HEK293 (cell line): ENCODE data around the gene TRIM24.

ENCODE experiments used
- PBX3 ChIP-seq: sonication (generic); formaldehyde crosslinking; IDR thresholded peaks from 2 replicates; pipeline ENCODE4 v1.8.1; 2022; ENCODE audit warnings: mild to moderate bottlenecking, moderate library complexity, missing genetic modification reagents
- PRDM1 ChIP-seq: fragments of 450-650 bp; formaldehyde crosslinking; IDR thresholded peaks from 2 replicates; pipeline ENCODE4; 2016; ENCODE audit warnings: missing biosample characterization, missing genetic modification characterization
- PRDM4 ChIP-seq: fragments of 450-650 bp; formaldehyde crosslinking; IDR thresholded peaks from 2 replicates; pipeline ENCODE4 v1.5.1; 2017; ENCODE audit warnings: missing biosample characterization, missing genetic modification characterization
- RBAK ChIP-seq: fragments of 450-650 bp; formaldehyde crosslinking; IDR thresholded peaks from 2 replicates; pipeline ENCODE4 v1.5.1; 2016; ENCODE audit warnings: missing biosample characterization, missing genetic modification characterization
- ZIC2 ChIP-seq: fragments of 450-650 bp; formaldehyde crosslinking; IDR thresholded peaks from 2 replicates; pipeline ENCODE4 v1.5.1; 2016; ENCODE audit warnings: missing biosample characterization, missing genetic modification characterization
- ZNF10 ChIP-seq: fragments of 450-650 bp; formaldehyde crosslinking; IDR thresholded peaks from 2 replicates; pipeline ENCODE4 v1.5.1; 2017; ENCODE audit warnings: missing biosample characterization, missing genetic modification characterization
- ZNF423 ChIP-seq: fragments of 450-650 bp; formaldehyde crosslinking; IDR thresholded peaks from 2 replicates; pipeline ENCODE4 v1.5.1; 2016; ENCODE audit warnings: missing biosample characterization, missing genetic modification characterization
- ZSCAN30 ChIP-seq: fragments of 450-650 bp; IDR thresholded peaks from 2 replicates; pipeline ENCODE4 v1.5.1; 2018; ENCODE audit warnings: missing biosample characterization, mild to moderate bottlenecking, missing genetic modification characterization, moderate library complexity
- TF ChIP-seq, protein P1 (sequence below): fragments of 450-650 bp; formaldehyde crosslinking; IDR thresholded peaks from 2 replicates; pipeline ENCODE4 v1.5.1; 2016; ENCODE audit warnings: missing biosample characterization, missing genetic modification characterization
- TF ChIP-seq, protein P2 (sequence below): fragments of 450-650 bp; formaldehyde crosslinking; IDR thresholded peaks from 2 replicates; pipeline ENCODE4 v1.5.1; 2016; ENCODE audit warnings: missing biosample characterization, missing genetic modification characterization
- TF ChIP-seq, protein P3 (sequence below): fragments of 450-650 bp; IDR thresholded peaks from 2 replicates; pipeline ENCODE4 v1.5.1; 2018; ENCODE audit warnings: missing biosample characterization, mild to moderate bottlenecking, missing genetic modification characterization

DNA sequence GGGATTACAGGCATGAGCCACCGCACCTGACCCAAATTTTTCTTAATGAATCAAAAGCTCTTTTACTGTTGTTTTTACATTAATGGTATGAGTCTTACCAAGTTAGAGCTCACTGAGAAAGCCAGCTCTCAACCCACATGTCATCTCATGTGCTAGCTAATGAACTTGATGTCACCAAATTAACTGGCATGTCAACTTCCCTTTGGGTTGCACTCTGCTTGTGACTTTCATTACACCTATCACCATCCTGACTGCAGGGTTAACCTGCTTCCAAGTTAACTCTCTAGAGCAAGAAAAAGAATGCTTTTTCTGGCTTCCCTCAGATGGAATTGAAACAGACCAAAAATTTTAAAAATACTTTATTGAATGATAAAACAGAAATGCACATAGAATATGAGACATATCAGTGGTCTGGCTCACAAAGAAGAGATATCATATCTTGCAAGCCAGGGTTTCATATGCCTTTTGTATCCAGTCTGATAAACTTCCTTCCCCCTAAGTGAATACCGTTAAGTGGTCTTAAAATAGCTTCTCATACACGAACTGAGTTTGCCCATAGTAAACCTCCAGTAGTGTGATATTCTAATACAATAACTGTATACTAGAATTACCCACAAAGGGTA lies 42.9 kb upstream of the TRIM24 start:
- no peak for TF ChIP-seq ZNF10 (tag by site-specific recombination)
- TF ChIP-seq, protein P1, sequence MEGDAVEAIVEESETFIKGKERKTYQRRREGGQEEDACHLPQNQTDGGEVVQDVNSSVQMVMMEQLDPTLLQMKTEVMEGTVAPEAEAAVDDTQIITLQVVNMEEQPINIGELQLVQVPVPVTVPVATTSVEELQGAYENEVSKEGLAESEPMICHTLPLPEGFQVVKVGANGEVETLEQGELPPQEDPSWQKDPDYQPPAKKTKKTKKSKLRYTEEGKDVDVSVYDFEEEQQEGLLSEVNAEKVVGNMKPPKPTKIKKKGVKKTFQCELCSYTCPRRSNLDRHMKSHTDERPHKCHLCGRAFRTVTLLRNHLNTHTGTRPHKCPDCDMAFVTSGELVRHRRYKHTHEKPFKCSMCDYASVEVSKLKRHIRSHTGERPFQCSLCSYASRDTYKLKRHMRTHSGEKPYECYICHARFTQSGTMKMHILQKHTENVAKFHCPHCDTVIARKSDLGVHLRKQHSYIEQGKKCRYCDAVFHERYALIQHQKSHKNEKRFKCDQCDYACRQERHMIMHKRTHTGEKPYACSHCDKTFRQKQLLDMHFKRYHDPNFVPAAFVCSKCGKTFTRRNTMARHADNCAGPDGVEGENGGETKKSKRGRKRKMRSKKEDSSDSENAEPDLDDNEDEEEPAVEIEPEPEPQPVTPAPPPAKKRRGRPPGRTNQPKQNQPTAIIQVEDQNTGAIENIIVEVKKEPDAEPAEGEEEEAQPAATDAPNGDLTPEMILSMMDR, result no peak
- TF ChIP-seq PRDM1 (tag by site-specific recombination), result no peak
- TF ChIP-seq ZSCAN30 (tag by site-specific recombination), result no peak
- TF ChIP-seq RBAK (tag by site-specific recombination), result no peak
- TF ChIP-seq, protein P2, sequence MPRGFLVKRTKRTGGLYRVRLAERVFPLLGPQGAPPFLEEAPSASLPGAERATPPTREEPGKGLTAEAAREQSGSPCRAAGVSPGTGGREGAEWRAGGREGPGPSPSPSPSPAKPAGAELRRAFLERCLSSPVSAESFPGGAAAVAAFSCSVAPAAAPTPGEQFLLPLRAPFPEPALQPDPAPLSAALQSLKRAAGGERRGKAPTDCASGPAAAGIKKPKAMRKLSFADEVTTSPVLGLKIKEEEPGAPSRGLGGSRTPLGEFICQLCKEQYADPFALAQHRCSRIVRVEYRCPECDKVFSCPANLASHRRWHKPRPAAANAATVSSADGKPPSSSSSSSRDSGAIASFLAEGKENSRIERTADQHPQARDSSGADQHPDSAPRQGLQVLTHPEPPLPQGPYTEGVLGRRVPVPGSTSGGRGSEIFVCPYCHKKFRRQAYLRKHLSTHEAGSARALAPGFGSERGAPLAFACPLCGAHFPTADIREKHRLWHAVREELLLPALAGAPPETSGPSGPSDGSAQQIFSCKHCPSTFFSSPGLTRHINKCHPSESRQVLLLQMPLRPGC (tag by site-specific recombination), result no peak
- no peak for TF ChIP-seq ZIC2
- TF ChIP-seq PBX3 (CRISPR knock-in tag), result no peak
- TF ChIP-seq PRDM4 (tag by site-specific recombination), result no peak
- TF ChIP-seq, protein P3, sequence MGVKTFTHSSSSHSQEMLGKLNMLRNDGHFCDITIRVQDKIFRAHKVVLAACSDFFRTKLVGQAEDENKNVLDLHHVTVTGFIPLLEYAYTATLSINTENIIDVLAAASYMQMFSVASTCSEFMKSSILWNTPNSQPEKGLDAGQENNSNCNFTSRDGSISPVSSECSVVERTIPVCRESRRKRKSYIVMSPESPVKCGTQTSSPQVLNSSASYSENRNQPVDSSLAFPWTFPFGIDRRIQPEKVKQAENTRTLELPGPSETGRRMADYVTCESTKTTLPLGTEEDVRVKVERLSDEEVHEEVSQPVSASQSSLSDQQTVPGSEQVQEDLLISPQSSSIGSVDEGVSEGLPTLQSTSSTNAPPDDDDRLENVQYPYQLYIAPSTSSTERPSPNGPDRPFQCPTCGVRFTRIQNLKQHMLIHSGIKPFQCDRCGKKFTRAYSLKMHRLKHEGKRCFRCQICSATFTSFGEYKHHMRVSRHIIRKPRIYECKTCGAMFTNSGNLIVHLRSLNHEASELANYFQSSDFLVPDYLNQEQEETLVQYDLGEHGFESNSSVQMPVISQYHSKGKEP (tag by site-specific recombination), result no peak
- no peak for TF ChIP-seq ZNF423 (tag by site-specific recombination)
